Right ventricle myocardium inferior (tissue), 1 donor: ENCODE data around the gene ESRP2. TPM values are rescaled to one million over a fixed set of nuclear protein-coding genes. Genes with fewer than 3 reads are reported as not detected.

Experiments
- ATAC-seq: fragments of 200-7000 bp; cut with Tn5 transposase; one replicate; pipeline ENCODE4 v1.9.1; 2020; ENCODE audit warnings: mild to moderate bottlenecking, moderate library complexity
- DNase-seq: peaks from one replicate; pipeline ENCODE4 v3.0.0; 2021; ENCODE audit errors: missing footprints
- intact Hi-C: fragments of 100-400 bp; cut with DNase I; formaldehyde crosslinking; loops from one replicate; pipeline ENCODE4 v1.11.0; 2022
- total RNA-seq: library from RNA; stranded (reverse); fragmentation: NEBNext Ultra II Directional; extraction: Animal tissue kit (Norgen Biotek cat#: 25700); gene quantifications from one replicate; pipeline ENCODE4 v1.2.1, GENCODE V29; 2021
- donor health status: DM: no; HTN: yes; CAD: no; lungs with severe emphysema.

ESRP2 gene
- total RNA-seq, 1 donor from 2014 or later: 0.41 TPM

- intact Hi-C loops: loop anchor here (2.0 kb wide), 2 partner anchors 18 to 46 kb away; partner anchors contain the start of genes PRMT7 and SLC7A6OS
- ATAC-seq (peak; percentile 67), DNase-seq (peak; percentile 78)
These were observed 29.4 kb upstream of the ESRP2 start for GRCh38 chr16:68265078-68265920.

- DNase-seq (peak; percentile 92), ATAC-seq (peak; percentile 77)
- intact Hi-C loops: loop anchor here (2.0 to 5.0 kb wide), 3 partner anchors 18 to 46 kb away; partner anchors contain the start of genes PRMT7 and SLC7A6OS
These were observed 28.5 kb upstream of the ESRP2 start, which contains the start of gene SLC7A6 for GRCh38 chr16:68264128-68265077. Gene SLC7A6, plus strand, starts transcription at chr16:68264526. Its CDS starts 10,201 bp downstream, at chr16:68274727.

- ATAC-seq: no peak
- intact Hi-C loops: loop anchor here (2.0 to 5.0 kb wide), 3 partner anchors 19 to 47 kb away; partner anchors contain the start of genes PRMT7 and SLC7A6OS
- no peak for DNase-seq
These were observed 27.7 kb upstream of the ESRP2 start for GRCh38 chr16:68263559-68264127.

- intact Hi-C loops: loop anchor here (2.0 kb wide), 1 partner anchor 20 kb away; no protein-coding TSS in a partner anchor
- ATAC-seq: peak; percentile 6
- no peak for DNase-seq
These were observed 23.3 kb upstream of the ESRP2 start for GRCh38 chr16:68259007-68259825.

DNA sequence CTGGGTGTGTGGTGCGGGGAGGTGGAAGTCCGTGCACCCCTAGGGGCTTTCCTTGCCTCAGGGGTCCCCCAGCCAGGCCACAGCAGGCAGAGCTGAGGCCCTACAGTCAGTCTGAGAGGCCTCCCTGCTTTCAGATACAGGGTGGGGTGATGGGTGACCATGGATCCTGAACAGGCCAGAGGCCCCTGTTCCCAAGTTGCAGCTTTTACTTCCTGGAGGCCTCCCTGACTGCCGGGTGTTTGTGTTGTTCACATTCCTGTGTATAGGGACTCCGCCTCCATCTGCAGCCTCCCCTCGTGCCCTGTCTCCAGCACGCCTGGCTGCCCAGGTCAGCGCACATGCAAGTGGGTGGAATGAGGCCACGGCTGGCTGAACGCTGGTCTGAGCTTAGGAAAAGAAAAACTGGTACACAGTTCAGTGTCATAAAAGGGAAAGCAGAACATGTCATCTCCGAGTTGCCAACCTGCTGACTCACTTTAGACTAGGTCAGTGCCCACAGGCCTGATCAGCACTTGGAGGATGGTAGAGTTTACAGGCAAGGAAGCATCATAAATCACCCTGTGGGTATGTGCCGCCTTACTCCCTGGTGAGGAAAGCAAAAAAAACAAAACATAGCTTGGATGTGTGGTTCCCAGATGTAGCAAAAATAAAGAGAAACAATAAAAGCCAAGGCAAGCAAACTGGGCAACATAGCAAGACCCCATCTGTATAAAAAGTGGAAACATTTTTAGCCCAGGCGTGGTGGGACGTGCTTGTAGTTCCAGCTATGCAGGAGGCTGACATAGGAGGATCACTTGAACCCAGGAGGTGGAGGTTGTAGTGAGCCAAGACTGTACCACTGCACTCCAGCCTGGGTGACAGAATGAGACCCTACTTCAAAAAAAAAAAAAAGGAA is 22.2 kb upstream of the ESRP2 start:
- DNase-seq (no peak), ATAC-seq (peak; percentile 40)
- intact Hi-C loops: loop anchor here (2.0 kb wide), 1 partner anchor 19 kb away; no protein-coding TSS in a partner anchor

DNA sequence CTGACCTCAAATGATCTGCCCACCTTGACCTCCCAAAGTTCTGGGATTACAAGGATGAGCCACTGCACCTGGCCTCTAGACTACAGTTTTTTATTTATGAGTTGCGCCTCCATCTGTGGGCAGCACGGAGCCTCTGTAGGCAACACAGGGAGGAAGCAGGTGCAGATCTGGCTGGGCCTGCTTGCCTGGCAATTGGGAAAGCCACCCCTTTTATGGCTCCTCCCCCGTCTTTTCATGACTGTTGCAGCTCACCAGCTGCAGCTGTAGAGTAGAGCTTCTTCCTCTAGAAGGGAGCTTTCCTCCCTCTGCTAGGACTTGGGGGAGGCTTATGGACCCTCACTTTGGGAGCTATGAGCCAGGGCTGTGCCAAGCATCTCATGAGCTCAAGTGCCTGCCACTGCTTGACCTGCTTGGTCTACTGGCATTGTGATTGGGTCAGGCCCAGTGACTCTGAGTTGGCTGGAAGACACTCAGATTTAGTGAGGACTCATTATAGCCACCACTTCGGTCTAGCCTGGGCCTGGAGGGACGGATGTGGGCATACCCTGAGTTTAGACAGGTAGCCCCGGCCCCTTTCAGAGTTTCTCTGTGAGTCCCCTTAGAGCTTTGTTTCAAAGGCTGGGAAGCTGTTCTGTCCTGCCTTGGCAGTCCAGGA is 21.5 kb upstream of the ESRP2 start:
- intact Hi-C loops: no loop called here
- no peak for ATAC-seq
- DNase-seq: no peak

DNA sequence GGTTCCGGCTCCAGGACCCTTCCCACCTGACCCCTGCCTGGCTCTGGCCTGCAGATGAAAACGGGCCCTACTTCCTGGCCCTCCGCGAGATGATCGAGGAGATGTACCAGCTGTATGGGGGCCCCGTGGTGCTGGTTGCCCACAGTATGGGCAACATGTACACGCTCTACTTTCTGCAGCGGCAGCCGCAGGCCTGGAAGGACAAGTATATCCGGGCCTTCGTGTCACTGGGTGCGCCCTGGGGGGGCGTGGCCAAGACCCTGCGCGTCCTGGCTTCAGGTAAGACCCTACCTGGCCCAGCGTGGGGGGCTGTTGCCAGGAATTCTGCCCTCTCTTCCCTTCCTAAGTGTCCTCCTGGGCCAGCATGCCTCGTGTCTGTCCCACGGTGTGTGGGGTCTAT is 19.8 kb upstream of the ESRP2 start:
- intact Hi-C loops: no loop called here
- ATAC-seq (no peak), DNase-seq (no peak)

- no peak for ATAC-seq
- intact Hi-C loops: no loop called here
- DNase-seq: no peak
These were observed 17.8 kb upstream of the ESRP2 start for GRCh38 chr16:68253721-68254120.

DNA sequence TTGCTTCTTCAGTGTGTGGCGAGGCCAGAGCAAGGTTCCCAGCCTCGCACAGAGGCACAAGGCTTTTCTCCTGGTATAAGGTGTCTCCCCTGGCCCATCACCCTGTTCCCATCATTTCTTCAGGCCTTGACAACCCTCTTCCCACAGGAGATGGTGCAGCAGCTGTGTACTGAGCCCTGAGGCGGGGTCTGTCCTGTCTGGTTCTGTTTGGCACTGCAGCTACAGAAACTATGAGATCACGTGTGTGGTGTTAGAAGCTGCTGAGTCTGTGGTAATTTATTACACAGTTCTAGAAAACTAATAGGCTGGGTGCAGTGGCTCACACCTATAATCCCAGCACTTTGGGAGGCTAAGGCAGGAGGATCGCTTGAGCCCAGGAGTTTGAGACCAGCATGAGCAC is 16.5 kb upstream of the ESRP2 start:
- intact Hi-C loops: no loop called here
- ATAC-seq: peak; percentile 12

DNA sequence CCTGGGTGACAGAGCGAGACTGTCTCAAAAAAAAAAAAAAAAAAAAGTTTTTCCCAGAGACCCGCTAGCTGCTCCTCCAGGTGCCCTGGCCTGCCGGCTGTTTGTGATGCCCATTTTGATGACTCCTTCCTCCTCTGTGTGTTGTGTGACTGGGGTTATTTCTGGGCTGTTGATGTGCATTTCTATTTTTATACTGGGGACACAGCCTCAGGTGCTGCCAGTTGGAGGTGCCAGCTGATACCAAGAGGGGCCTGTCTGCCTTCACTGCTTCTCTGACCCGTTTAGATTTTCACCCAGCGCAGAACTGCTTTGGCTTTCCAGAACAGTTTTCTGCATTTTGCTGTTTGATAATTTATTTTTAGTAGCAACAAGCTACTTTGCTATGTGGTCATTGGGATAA is 15.9 kb upstream of the ESRP2 start:
- intact Hi-C loops: no loop called here
- DNase-seq: no peak
- ATAC-seq: peak; percentile 87

More for the DNA sequence above, 16.5 kb upstream of the ESRP2 start:
- DNase-seq: no peak

- intact Hi-C loops: no loop called here
- DNase-seq (no peak), ATAC-seq (no peak)
These were observed 15.0 kb upstream of the ESRP2 start for GRCh38 chr16:68250951-68251350.

DNA sequence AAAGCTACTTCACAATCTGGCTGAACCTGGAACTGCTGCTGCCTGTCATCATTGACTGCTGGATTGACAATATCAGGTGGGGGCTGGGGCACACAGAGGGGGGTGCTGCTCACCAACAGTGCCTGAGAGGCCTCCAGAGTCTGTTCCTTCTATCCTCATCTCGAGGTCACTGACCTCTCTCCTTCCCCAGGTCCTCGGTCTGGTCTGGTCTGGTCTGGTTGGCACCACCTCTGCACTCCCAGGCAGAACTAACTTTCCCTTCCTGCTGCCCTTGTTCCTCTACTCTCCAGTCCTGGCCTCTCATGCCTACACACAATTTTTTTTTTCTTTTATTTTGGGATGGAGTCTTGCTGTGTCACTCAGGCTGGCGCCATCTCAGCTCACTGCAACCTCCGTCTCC is 13.4 kb upstream of the ESRP2 start:
- ATAC-seq (no peak), DNase-seq (no peak)
- intact Hi-C loops: loop anchor here (5.0 kb wide), 1 partner anchor 63 kb away; the partner anchor contains the start of genes PRMT7 and SLC7A6OS

GRCh38 chr16:68247932-68248331 is 12.0 kb upstream of the ESRP2 start:
- intact Hi-C loops: loop anchor here (5.0 kb wide), 1 partner anchor 64 kb away; the partner anchor contains the start of genes PRMT7 and SLC7A6OS
- DNase-seq (no peak), ATAC-seq (no peak)

DNA sequence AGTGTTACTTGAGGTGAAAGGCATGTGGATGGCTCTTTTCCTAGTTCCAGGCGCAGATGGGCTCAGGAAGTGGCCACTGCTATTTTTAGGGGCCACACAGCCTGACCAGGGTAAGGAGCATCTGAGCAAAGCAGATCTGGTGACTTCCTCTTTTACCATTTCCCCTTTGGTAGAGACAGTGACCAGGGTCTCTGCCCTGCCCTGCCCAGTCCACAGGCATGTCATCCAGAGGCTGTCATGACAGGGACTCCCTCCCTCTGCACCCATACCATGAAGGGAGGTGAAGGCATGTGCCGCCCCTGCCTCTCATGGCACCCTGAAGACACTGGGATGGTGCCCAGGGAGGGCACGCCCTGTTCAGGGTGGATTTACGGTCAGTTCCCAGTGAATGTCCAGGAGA is 11.5 kb upstream of the ESRP2 start:
- ATAC-seq (peak; percentile 26), DNase-seq (no peak)
- intact Hi-C loops: loop anchor here (5.0 kb wide), 1 partner anchor 65 kb away; the partner anchor contains the start of genes PRMT7 and SLC7A6OS

DNA sequence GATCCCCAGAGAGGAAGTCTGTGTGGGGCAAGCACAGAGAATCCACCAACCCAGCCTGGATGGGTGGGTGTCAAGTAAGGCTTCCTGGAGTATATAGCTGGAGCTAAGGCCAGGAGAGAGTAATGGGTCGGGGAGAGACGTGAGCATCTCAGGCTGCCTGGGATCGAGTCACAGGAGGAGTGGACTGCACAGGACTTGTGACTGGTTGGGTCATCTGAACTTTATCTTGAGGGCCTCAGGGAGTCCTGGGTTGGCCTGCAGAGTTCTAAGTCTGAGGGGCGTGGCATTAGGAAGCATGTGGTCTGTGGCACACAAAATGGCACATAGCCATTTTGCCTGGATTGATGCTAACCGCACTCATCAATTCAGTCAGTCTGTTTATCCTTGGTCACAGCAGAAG is 10.7 kb upstream of the ESRP2 start:
- no peak for DNase-seq
- no peak for ATAC-seq
- intact Hi-C loops: loop anchor here (5.0 kb wide), 1 partner anchor 66 kb away; the partner anchor contains the start of genes PRMT7 and SLC7A6OS

DNA sequence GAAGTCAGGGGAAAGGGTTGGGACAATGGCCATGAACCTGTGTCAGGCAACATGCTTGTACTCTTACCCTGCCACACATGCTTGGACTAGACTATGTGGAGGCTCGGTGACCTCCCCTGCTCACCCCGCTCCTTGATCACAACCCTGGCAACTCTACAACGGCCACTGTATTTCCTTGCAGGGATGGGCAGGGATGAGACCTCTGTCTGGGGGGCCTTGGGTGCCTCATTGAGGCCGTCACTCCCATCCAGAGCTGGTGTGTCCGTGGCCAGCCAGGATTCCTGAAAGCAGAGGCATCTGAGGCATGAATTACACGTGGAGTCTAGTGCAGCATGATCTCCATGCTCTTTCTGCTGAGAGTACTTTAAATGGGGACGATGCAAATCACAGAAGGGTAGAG is 10.2 kb upstream of the ESRP2 start:
- intact Hi-C loops: loop anchor here (5.0 kb wide), 1 partner anchor 66 kb away; the partner anchor contains the start of genes PRMT7 and SLC7A6OS
- ATAC-seq (no peak), DNase-seq (no peak)
